SIG-M5 (cell line): Measurements from ENCODE around the gene POPDC3.
"Not testable (repeated sequence)": the region's sequence is repeated elsewhere in the genome, so short reads cannot be mapped to it uniquely, and the experiment has no call there.

ENCODE experiments used
- DNase-seq: peaks from one replicate; lab custom pipeline; 2025; lab: John Stamatoyannopoulos, UW

The POPDC3 gene, protein sequence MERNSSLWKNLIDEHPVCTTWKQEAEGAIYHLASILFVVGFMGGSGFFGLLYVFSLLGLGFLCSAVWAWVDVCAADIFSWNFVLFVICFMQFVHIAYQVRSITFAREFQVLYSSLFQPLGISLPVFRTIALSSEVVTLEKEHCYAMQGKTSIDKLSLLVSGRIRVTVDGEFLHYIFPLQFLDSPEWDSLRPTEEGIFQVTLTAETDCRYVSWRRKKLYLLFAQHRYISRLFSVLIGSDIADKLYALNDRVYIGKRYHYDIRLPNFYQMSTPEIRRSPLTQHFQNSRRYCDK

DNA sequence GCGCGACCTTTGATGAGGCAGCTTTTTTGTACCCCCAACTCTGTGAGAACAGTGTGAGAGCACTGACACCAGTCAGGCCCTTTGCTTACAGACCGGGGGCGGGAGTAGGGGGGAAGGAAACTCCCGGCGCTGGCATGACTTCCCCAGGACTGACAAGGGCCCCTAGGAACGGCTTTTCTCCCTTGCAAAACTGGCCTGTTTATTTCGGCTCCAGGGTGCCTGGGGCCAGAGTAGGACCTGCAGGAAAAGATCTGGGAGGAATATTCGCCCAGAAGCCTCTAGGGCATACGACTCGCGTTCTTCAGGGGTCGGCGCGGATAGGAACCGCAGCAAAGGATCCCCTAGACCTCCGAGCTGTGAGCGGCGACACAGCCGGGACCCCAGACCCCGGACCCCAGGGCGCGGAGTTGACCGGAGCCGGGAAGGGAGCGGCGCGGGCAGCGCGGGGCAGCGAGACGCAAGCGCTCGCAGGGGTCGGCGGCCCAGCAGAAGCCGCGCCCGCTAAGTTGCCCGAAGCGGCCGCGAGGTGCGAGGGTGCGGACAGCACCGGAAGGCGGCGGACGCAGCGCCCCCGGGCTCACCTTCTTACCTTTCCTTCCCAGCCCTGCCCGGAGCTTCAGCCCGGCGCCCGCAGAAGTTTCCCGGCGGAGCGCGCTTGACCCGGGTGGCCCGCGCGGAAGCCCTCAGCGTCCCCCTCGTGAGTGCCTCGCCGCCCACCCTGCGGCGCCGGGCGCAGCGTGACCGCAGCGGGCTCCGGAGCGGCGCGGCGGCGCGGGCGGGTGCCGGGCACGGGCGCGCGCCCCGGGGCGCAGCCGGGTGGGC is at the start of gene POPDC3:
Gene POPDC3 (minus strand): TSS at position 771 of the 822 bp plus-strand sequence. CDS start 18,105 bp downstream, outside the sequence.
- DNase-seq: no peak

DNA sequence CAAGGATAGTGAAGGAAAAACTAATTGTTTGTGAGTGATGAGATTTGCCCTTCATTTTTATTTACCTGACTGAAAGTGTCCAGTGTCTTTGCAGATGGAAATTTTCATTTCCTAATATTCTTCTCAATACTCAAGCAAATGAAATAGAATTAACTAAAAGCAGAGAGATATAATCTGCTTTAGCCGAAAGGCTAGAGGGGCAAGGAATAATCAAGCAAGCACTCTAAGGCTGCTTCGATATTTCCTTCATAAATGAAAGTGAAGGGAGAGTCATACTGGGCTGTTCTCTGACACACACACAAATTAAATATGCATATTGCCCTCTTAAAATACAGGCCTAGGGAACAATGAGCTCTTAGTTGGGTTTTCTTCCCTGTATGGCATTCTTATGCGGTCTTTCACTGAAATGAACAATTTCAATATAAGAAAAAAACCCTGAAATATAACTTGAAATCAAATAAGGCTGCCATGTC is 47.5 kb upstream of the POPDC3 start:
- DNase-seq: no peak

DNA sequence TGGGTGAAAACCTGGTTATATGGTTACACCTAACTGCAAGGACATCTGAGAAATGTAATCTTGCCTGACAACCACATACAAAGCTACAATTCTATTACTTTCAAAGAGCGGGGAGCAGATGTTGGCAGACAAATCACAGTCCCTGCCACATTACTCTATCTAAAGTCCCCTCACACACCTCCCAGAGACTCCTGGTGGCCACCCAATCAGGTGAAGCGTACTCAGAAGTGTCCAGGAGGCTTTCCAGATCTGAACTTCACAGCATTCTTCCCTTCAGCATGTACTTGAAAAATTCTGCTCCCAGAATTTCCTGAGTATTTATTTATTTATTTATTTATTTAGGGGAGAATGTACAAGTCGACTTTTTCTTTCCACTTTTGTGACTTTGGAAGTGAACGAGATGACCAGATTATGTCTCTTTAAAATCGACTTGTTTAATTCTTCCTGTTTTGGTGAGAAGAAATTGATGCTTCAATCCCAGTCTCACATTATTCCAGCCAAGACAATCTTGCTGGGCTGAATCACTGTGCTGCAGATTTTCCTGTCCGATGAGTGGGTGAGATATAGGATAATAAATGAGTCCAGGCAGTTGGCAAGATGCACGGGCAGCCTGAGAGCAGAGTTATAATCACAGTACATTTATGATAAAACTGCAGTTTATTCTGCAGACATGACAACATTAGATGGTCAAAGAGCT is 46.9 kb upstream of the POPDC3 start:
- DNase-seq: no peak

GRCh38 chr6:105223242-105223641 is 43.4 kb upstream of the POPDC3 start:
- DNase-seq: no peak

DNA sequence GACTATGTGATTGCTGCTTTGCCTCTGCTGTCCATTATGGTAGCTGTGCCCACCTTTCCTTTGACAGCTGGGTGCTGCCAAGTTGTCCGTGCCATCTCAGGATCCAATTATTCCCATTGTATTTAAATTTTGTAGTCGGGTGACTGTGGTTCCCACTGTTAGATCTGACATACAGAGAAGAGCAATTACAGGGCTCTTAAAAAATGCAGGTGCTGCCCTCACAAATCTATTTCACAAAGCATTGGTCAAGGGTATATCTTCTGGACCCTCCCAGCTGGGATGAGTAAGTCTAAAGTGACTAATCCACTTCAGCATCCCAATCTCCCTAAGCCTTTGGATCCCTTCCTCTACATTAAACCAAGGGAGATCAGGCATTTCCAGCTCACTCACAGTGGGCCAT is 41.4 kb upstream of the POPDC3 start:
- not testable (repeated sequence) for DNase-seq

DNA sequence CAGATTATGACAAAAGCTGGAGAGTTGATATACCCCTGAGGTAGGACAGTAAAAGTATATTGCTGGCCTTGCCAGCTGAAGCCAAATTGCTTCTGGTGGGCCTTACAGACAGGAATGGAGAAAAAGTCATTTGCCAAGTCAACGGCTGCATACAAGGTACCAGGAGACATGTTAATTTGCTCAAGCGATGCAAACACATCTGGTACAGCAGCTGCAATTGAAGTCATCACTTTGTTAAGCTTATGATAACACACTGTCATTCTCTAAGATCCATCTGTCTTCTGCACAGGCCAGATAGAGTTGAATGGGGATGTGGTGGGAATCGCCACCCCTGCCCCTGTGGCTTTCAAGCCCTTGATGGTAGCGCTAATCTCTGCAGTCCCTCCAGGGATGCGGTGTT is 40.4 kb upstream of the POPDC3 start:
- DNase-seq: no peak

DNA sequence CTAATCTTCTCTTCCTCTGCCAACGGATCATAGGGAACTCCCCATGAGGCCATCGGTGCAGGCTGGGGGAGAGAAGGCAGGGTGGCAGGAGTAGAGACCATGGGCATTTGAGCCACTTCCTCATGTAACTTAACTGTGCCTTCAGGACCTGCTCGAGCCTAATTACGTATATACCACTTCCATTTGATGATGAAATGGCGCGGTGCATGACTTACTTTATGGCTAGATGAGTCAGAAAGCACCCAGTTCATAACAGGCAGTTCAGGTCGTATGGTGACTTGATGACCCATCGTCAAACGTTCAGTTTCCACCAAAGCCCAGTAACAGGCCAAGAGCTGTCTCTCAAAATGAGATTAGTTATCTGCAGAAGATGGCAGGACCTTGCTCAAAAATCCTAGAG is 39.4 kb upstream of the POPDC3 start:
- not testable (repeated sequence) for DNase-seq

DNA sequence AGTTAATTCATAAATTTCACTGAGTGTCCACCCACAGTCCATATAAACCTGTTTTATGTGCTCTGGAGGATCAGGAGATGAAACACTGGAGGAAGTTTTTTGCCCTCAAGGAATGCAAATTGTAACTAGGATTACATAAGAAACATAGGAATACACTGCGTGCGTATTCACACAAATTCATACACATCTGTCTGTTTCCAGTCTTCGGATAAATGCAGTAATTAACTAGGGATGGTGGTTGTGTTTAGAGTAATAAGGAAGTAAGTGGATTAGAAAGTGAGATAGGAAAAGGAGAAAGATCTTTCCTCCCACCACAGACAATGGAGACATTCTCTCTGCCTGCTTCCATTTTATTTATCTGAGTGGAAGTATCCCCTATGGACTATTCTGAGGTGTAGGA is 35.7 kb upstream of the POPDC3 start:
- DNase-seq: no peak

DNA sequence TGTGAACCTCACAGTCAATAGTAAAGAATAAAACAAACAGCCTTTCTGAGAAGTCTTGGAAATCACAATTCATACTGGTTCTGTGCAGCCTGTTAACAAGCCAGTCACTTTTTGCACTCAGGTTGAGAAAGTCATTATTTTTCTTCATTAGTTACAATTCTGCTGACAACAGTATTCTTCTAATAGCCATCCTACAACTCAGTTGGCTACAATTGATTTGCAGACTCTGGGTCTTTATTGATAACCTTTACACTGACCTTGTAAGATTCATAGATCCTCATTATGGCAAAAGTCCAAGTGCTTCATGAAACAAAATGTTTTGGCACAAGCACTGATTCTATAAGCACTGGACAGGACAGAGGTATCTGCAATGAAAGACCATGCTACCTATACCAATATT is 34.9 kb upstream of the POPDC3 start:
- no peak for DNase-seq

DNA sequence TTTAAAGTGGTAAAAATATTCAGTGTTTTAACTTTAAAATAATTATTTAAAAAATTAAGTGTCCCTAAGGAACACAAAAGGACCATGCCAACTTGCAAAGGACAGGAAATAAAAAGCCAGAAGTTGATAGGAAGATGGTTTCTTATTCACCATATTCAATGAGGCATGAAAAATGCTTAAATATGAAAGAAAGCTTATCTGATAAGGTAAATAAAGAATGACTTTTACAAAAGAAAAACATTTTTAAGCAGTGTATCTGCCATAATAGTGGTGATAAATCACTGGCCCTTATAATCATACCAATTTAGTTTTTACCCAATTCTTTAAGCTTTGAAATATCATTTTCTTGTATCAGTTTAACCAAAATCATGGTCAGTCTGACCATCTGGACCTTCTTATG is 33.5 kb upstream of the POPDC3 start:
- DNase-seq: no peak

DNA sequence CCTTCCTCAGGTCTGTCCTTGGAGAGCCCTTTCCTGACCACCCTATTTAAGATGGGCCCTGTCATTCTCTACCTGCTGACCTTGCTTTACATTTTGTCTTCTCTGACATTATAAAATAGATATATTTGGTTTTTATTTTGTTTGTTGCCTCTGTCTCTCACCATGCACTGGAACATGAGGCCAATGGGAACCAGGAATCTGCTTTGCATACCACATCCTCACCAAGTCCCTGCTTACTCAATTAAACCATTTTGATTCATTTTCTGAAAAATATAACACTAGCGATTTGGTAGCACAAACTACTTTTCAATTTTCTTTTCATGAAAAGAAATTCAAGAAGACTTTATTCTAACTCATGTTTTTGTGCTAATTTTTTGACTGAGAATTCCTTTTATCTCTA is 32.8 kb upstream of the POPDC3 start:
- DNase-seq: no peak

DNA sequence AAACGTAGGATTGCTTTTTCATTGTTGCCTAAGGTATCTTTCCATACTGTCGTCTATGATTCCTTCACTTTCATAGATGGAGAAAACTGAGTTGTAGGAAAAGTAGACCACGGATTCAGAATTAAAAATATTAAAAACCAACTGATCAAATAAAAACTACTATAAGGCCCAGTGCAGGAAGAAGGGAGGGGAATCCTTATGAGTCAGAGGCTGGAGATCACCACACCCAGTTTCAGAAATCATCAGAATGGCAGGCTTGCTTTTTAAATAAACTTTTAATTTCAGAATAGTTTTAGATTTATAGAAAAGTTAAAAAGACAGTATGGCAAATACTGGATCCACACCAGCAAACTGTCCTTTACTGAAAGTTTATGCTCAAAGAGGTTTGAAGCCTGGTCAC is 32.0 kb upstream of the POPDC3 start:
- no peak for DNase-seq

GRCh38 chr6:105210932-105211531 is 31.2 kb upstream of the POPDC3 start:
- no peak for DNase-seq

DNA sequence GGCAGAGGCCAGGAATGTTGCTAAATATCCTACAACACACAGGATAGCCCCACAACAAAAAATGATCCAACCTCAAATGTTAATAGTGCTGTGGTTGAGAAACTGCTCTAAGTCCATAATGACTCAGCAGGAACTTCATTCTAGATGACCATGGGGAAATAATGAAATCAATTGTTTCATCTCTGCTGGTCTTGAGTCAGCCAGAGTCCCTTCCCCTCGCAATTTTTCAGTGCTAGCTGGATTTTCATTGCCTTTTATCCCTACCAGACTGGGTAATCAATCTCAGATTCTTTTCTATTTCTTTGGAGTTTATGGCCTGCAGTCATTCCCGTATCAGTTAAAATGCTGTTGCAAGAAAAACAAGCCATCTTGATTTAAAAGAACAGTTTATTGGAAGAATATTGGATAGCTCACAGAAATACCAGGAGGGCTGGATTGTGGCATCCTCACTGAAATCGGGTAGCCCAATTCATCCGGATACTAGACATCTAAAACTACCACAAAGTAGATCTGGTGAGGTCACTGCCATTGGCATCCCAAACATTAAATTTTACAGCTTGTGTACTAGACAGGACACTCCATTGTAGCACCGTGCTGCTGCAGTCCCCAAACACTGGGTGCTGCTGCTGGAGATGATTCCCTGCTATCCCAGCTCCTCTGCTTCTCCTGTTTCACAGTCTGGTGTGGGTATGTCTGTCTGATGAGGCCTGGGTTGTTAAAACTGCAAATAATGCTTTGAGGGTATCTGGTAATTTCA is 30.3 kb upstream of the POPDC3 start:
- no peak for DNase-seq

DNA sequence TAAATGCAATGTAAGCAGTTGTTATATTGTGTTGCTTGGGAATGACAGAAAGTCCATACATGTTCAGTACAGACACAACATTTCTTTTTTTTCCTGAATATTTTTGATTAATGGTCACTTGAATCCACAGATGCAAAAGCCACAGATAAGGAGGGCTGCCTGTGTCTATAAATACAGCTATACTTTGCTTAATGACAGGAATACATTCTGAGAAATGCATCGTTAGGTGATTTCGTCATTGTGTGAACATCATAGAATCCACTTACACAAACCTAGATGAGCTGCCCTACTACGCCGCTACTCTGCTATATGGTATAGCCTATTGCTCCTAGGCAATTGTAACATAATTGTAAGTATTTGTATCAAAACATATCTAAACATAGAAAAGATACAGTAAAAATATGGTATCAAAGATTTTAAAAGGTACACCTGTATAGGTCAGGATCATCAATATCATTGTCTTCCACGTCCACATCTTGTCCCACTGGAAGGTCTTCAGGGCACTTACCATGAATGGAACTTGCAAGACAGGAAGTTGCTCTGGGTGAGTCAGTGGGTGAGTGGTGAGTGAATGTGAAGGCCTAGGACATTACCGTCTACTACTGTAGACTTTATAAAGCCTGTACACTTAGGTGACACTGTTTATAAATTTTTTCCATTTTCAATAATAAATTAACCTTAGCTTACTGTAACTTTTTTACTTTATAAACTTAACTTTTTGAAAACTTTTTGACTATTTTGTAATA is 27.9 kb upstream of the POPDC3 start:
- no peak for DNase-seq

- DNase-seq: no peak
Measured at GRCh38 chr6:105204768-105205167, 25.0 kb upstream of the POPDC3 start.

DNA sequence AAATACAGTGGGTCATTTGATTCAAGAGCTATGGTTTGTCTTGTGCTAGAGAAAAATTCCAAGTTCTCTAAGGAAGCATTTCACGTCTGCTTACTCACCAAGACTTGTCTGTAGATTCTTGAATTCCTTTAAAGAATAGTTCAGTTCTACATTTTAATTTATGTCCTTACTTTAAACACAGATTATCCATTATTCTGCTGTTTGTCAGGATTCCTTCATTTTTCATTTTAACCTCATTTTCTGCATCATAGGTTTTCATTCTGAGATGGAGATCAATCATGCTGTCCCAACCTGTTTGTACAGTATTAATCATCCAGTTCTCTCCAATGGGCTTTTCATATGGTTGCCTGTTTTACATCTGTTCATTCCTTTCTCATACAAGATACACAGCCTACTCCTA is 24.5 kb upstream of the POPDC3 start:
- no peak for DNase-seq

- DNase-seq: no peak
Measured at GRCh38 chr6:105202486-105202885, 22.7 kb upstream of the POPDC3 start.

- DNase-seq: no peak
Measured at GRCh38 chr6:105200133-105200730, 20.4 kb upstream of the POPDC3 start.

DNA sequence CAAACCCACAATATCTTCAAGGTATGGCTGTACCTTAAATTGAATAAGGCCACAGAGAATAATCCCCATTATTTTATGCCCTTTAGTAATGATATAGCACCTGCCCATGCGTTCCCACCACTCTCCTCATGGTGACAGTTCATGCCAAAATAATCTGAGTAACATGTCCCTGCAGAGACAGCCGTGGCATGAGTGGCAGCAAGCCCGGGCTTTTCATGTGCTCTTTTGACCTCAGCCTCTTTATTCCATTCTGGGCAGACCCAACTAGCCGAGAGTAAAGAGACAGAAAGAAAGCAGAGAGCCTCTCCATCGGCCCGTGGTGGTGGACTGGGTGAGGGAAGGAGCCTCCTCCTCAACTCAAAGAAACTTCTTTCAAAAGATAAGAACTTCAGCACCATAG is 19.9 kb upstream of the POPDC3 start:
- DNase-seq: no peak
